Stimulated activated naive CD8-positive, alpha-beta T cell treated with anti-CD3 and anti-CD28 coated beads, Interleukin-15, Interleukin-2, amounts not matched to agents 100 ng/mL and 50 ng/mL, for 24 hours (primary cell): ENCODE results near the gene PKDREJ.

ENCODE experiments used
- H3K27ac Mint-ChIP-seq: one replicate; pipeline ENCODE4 v1.8.0; 2021; ENCODE audit warnings: mild to moderate bottlenecking, mixed read lengths
- H3K27me3 Mint-ChIP-seq: one replicate; pipeline ENCODE4 v1.8.0; 2021; ENCODE audit warnings: mixed read lengths
- H3K36me3 Mint-ChIP-seq: one replicate; pipeline ENCODE4 v1.8.0; 2021; ENCODE audit warnings: low read depth, mixed read lengths
- H3K4me1 Mint-ChIP-seq: one replicate; pipeline ENCODE4 v1.8.0; 2021; ENCODE audit warnings: low read depth, mixed read lengths
- H3K4me3 Mint-ChIP-seq: one replicate; pipeline ENCODE4 v1.8.0; 2021; ENCODE audit warnings: mild to moderate bottlenecking, mixed read lengths
- H3K9me3 Mint-ChIP-seq: one replicate; pipeline ENCODE4 v1.8.0; 2021; ENCODE audit warnings: mixed read lengths

Gene PKDREJ

DNA sequence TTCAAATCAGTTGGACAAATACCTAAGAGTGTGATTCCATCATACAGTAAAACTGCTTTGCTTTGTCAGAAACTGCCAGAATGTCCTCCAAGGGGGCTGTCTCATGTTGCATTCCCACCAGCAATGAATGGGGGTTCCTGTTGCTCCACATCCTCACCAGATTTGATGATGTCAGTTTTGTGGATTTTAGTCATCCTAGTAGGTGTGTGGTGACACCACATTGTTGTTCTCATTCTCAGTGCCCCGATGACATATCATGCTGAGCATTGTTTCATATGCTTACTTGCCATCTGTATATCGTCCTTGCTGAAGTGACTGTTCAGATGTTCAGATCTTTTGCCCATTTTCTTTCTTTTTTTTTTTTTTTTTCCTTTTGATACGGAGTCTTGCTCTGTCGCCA is 50.1 kb downstream of the PKDREJ start:
- Mint-ChIP-seq H3K27ac (no peak overlapping the region), H3K4me3 (no peak overlapping the region), H3K9me3 (peaks cover 12% of the 10 kb centered on the region), H3K36me3 (peaks cover 68% of the 10 kb centered on the region), H3K27me3 (no peaks in the 10 kb centered on the region), H3K4me1 (peaks cover 5% of the 10 kb centered on the region)

- no peak overlapping the region for H3K4me3 Mint-ChIP-seq
- no peaks in the 10 kb centered on the region for H3K27me3 Mint-ChIP-seq
- no peak overlapping the region for H3K27ac Mint-ChIP-seq
- H3K9me3 Mint-ChIP-seq = peaks cover 12% of the 10 kb centered on the region
- H3K4me1 Mint-ChIP-seq = peaks cover 5% of the 10 kb centered on the region
- peaks cover 65% of the 10 kb centered on the region for H3K36me3 Mint-ChIP-seq
Observed at GRCh38 chr22:46212195-46212594, 50.9 kb downstream of the PKDREJ start.

DNA sequence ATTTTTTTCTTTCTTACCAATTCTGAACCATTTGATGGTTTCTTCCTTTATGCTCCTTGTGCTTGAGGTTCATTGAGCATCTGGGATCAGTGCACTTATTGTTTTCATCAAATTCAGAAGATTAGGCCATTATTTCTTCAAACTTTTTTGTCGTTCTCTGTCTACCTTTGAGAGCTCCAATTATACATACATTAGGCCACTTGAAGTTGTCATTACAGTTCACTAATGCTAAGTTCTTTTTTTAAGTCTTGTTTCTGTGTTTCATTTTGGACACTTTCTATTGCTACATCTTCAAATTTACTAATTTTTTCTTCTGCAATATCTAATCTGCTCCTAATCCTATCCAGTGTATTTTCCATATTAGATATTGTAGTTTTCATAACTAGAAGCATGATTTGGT is 53.9 kb downstream of the PKDREJ start:
- Mint-ChIP-seq H3K27me3 (no peaks in the 10 kb centered on the region), H3K27ac (no peak overlapping the region), H3K4me1 (peaks cover 5% of the 10 kb centered on the region), H3K9me3 (peaks cover 12% of the 10 kb centered on the region), H3K4me3 (no peak overlapping the region), H3K36me3 (peaks cover 60% of the 10 kb centered on the region)
